HG03159 (cell line): ENCODE results near the gene ADAM11.
"Not testable (repeated sequence)": the region's sequence is repeated elsewhere in the genome, so short reads cannot be mapped to it uniquely, and the experiment has no call there.

ENCODE experiments used
- ATAC-seq: cut with Tn5 transposase; IDR thresholded peaks from one replicate; pipeline ENCODE4 v1.9.1; 2021; ENCODE audit warnings: mild to moderate bottlenecking, moderate library complexity; ENCODE audit not compliant: unreplicated experiment

The ADAM11 gene

DNA sequence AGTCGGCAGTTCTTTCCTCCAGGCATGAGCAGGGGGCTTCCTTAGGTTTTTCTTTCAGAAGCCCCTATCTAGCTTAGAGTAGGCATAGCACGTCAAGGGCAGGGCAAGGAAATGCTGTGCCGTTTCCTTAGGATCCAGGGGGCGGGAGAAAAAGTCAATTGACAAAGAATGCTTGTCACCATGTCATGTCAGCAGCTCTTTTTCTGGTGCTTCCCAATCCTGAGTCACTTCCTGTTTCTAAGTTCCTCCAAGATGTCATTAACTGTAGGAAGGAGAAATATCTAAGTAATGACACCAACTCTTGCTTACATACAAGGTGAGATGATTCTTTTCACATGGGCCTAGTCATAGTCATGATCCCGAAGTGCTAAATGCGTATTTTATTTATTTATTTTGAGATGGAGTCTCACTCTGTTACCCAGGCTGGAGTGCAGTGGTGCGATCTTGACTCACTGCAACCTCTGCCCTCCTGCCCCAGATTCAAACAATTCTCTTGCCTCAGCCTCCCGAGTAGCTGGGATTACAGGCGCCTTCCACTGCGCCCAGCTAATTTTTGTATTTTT is 36.1 kb downstream of the ADAM11 start:
- ATAC-seq, result no peak

DNA sequence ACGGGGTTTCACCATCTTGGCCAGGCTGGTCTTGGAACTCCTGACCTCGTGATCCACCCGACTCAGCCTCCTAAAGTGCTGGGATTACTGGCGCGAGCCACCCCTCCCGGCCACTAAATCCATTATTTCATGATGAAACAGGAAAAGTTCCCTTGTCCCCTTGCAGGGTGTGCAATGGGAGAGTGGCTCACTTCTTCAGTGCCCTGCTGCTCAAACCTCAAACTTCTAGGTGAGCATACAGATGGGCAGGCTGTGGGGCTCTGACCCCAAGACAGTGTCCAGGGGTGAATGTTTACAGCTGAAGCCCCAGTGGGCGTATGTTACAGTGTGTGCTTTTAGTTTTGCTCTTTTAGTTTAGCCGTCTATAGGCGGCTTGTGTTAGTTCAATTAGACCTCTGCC is 36.6 kb downstream of the ADAM11 start:
- ATAC-seq, result no peak

DNA sequence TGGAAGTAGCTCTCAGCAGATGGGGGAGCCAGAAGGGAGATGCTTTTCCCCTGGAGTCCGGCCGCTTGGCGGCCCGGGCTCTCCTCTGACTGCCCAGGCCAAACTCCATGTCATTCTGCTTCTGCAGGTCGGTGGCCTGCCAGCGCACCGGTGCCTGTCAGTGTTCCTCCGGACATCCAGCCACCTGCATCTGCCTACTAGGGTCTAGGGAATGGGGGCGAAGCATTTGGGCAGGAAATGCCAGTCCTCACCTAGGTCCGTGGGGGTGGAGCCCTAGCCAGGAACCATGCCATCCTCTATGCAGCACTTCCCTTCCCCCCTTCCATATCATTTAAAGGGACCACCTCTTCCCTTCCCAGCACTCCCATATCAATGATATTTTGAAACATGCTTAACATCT is 37.1 kb downstream of the ADAM11 start:
- no peak for ATAC-seq

DNA sequence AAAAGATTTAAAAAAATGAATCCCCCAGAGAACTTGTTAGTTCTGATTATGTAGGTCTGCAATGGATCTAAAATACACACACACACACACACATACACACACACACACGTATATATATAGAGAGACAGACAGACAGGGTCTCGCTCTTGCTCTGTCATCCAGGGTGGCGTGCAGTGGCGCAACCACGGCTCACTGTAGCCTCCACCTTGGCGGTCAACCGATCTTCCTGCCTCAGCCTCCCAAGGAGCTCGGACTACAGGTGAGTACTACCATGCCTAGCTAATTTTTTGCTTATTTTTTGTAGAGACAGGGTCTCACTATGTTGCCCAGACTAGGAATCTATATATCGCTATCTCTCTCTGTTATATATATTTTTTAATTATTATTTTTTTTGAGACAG is 37.9 kb downstream of the ADAM11 start:
- ATAC-seq, result no peak

DNA sequence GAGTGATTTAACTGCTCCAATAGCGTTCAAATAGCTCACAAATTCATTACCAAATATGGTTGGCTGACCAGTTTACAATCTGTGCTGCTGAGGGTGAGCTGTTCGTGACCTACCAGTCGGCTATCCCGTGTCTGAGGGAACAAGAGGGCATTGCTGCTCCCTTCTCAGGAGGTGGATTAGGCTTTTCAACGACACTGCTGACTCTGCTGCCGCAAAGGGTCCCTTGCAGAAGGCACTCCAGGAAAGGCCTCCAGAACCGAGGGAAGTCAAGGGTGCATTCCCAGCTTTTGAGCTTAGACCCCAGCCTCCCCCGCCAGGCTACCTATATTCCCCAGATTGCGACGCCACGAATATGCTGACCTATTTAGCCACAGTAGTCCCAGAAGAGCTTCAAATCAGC is 39.0 kb downstream of the ADAM11 start:
- no peak for ATAC-seq

DNA sequence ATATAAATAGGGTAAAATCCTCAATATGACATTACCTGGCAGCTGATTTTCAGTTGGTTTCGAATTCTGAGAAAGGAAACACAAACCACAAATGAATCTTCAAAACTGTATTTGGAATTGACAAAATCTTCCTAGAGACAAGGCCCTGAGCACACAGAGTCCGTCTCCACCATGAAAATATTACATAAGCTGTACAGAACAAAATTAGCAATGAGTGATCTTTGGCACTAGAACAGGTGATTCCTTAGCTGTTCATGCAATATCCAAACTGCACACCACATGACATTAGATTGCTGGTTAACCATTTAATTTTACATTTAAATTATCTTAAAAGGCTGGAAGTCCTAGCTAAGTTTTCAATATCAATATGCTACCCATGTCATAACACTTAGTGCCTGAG is 39.6 kb downstream of the ADAM11 start:
- no peak for ATAC-seq

DNA sequence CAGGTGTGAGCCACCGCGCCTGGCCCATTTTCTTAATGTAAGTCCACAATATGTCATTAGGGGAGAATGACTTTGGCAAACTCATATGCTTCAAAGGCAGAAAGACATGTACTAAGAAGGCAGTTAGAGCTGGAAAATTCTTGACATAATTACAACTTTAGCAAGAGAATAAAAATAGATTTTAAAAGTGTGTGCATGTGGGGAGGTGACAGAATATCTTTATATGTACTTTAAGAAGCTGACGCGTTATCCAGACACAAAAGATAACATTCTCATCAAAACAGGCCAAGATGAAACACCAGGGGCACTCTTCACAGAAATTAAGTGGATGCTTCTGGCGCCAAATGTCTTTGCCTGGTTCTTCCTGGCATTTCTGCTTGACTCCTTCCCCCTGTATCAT is 43.1 kb downstream of the ADAM11 start:
- no peak for ATAC-seq

DNA sequence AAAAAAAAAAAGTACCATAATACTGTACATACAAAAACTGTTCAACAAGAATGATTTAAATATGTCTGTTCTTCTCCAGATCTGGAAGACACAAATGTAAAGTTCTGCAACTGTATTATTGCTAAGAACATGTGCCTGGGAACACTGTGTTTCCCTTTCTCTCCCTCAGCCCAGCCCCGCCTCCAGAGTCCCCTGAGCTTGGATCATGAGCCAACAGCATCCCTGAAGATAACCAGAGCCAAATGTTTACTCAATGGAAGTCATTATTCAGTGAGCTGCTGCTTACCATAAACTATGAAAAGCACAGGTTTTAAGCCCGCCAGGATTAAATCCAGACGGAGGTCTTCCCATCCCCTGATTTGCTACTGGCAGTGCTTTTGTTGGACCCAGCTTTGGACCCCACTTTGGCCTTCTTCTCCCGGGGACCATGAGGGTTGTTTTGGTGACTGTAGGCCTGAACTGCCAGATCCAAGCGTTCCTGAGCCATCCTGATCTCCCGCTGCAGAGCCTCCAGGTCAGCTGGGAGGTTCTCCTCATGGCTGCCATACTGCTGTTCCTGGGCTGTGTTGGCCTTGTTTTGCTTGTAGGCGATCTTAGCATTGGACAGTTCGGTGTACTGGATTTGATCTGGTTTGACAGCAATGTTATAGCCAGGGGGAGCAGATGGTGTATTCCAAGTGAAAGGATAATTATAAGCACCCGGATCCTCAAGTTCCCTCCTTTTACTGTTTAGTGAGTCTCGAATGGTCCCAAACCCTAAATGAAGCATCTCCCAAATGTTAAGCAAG is 45.7 kb downstream of the ADAM11 start:
- ATAC-seq, result no peak

DNA sequence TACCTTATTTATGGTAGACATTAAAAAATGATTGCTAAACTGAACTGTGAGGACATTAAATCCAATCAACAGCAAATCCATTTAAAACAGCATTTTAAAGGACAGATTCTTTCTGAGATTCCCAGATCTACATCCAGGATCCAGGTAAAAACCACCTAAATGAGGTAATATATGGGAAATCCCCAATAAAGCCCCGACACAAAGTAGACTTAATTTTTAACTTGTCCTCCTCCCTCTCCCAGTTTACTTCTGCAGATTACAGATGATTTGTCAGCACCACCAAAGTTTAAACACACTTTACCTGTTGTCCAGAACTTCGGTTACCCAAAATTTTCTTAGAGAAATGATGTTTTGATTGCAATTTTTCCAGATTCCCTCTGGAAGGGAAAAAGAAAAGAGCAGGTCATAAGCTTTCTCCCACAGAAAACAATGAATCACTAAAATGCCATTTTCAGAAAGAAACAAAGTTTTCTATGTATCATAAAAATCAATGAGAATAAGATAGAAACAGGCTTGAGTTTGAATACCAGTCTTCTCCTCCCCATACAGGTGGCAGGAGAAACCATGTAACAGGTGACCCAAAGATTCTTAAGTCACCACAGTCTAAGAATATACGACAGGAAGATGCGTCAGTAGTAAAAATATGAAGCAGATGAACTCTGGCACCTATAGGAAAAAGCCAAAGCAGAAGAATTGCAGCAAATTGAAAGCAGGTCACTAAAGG is 48.5 kb downstream of the ADAM11 start:
- ATAC-seq, result no peak

DNA sequence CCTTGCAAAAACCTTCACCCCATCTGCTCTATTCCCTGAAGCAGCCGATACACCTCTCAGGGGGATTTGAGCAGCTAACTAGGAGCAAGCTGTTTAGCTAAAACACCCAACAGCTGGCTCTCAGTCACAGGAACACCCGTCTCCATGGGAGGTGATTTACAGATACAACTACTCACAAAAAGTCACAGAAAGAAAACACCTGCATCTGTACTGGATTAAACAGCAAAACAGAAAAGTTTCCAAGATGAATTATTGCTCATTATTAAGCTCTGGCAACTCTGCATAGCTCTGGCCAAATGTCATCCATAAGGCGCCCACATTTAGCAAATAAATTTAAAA is 49.0 kb downstream of the ADAM11 start:
- no peak for ATAC-seq

DNA sequence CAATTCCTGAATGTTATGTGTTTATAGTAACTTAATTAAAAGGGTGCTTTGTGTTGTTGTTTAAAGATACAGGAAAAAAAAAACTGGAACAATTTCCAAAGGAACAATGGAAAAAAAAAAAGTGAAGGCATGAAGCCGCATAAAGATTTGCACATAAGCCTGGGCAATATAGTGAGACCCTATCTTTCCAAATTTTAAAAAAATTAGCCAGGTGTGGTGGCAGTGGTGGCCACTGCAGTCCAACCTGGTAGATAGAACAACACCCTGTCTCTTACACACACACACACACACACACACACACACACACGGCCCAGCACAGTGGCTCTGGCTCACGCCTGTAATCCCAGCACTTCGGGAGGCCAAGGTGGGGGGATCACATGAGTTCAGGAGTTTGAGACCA is 49.4 kb downstream of the ADAM11 start:
- no peak for ATAC-seq

DNA sequence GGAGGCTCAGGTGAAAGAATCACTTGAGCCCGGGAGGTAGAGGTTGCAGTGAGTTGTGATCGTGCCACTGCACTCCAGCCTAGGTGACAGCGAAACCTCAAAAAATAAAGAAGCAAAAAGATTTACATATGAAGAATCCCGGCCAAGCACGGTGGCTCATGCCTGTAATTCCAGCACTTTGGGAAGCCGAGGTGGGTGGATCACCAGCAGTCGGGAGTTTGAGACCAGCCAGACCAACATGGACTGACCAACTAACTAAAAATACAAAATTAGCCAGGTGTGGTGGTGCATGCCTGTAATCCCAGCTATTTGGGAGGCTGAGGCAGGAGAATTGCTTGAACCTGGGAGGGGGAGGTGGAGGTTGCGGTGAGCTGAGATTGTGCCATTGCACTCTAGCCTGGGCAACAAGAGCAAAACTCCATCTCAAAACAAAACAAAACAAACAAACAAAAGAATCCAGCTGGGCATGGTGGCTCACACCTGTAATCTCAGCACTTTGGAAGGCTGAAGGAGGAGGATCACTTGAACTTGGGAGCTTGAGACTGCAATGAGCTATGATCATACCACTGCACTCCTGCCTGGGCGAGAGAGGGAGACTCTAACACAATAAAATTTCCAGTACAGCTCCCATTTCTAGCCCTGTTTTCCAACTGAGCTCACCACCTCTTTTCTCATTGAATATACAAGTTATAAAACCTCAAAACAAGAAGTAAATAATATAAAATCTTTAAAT is 50.0 kb downstream of the ADAM11 start:
- not testable (repeated sequence) for ATAC-seq

DNA sequence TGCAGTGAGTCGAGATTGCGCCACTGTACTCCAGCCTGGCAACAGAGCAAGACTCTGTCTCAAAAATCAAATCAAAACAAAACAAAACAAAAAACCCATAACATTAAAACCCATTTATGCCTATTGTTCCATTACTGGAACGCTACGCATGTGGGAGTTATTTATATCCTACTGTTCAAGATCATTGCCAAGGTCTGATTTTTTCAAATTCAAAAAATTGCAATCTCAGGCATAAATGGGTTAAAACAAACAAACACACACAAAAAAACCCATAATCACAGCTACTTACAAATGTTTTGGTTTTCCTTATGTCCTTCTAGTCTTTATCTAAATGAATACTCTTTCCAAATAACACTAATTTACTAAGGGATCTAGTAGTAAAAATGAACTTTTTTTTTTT is 53.5 kb downstream of the ADAM11 start:
- ATAC-seq, result no peak

DNA sequence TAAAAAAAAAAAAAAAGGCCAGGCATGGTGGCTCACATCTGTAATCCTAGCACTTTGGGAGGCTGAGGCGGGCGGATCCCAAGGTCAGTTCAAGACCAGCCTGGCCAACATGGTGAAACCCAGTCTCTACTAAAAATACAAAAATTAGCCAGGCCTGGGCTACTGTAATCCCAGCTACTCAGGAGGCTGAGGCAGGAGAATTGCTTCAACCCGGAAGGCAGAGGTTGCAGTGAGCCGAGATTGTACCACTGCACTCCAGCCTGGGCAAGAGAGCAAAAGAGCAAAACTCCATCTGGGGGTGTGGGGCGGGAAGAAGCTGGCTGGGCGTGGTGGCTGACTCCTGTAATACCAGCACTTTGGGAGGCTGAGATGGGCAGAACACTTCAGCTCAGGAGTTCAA is 59.7 kb downstream of the ADAM11 start:
- ATAC-seq, result not testable (repeated sequence)

DNA sequence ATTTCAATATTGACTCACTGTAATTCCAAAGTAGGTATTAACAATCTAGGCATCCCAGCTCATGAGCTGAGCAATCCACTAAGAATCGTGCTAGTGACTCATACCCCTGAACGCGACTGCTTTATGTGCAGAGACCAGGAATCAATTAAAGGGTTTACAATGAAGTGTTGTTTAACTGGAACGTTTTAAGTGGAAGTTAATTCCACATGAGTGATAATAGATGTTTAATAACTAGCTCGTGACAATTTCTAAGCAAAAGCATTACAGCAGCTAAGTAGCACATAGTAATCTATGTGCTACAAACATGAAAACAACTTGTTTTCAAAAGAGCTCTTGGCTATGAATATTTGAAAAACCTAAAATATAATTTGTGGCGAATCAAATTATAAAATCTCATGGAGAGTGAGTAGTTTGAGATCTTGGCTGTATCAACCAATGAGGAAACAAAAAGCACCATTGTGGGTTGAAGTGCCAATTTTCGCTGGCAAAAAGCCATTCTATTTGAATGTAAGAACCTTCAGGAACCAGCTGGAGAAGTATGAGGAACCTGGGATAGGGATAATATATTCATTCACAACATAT is 61.9 kb downstream of the ADAM11 start:
- ATAC-seq, result no peak

DNA sequence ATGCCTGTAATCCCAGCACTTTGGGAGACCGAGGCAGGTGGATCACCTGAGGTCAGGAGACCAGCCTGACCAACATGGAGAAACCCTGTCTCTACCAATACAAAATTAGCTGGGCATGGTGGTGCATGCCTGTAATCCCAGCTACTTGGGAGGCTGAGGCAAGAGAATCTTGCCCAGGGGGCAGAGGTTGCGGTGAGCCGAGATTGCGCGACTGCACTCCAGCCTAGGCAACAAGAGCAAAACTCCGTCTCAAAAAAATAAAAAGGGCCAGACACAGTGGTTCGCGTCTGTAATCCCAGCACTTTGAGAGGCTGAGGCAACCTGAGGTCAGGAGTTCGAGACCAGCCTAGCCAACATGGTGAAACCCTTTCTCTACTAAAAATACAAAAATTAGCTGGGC is 66.4 kb downstream of the ADAM11 start:
- ATAC-seq, result not testable (repeated sequence)

DNA sequence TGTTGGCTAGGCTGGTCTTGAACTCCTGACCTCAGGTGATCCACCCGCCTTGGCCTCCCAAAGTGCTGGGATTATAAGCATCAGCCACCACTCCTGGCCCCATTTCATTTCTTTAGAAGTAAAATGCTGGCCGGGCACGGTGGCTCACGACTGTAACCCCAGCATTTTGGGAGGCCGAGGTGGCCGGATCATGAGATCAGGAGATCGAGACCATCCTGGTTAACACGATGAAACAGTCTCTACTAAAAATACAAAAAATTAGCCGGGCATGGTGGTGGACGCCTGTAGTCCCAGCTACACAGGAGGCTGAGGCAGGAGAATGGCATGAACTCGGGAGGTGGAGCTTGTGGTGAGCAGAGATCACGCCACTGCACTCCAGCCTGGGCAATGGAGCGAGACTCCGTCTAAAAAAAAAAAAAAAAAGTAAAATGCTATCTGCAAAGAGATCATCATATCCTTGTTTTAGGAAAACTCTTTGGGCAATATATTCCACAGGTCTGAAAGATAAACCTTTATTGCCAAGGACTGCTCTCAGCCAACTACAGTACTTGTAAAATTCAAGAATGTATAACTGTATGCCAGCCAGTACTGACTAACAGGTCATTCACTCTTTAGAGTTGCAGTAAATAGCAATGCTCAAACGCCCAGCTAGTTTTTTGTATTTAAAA is 67.5 kb downstream of the ADAM11 start:
- no peak for ATAC-seq

DNA sequence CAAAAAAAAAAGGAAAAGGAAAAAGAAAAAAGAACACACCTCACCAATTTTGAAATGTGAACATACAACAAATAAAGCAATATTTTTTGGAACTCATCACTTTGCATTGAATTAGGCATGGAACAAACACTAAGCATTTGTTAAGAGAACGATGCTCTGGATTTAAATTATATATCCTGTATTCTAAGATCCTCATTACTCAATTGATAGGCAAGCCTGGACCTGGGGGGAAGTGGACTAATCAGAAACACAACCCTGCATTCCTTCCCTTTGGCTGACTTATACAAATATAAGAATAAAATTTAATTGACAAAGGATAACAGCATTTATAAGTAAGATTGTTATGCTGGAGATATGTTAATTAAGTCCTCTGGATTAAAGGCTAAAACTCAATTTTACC is 69.1 kb downstream of the ADAM11 start:
- no peak for ATAC-seq

DNA sequence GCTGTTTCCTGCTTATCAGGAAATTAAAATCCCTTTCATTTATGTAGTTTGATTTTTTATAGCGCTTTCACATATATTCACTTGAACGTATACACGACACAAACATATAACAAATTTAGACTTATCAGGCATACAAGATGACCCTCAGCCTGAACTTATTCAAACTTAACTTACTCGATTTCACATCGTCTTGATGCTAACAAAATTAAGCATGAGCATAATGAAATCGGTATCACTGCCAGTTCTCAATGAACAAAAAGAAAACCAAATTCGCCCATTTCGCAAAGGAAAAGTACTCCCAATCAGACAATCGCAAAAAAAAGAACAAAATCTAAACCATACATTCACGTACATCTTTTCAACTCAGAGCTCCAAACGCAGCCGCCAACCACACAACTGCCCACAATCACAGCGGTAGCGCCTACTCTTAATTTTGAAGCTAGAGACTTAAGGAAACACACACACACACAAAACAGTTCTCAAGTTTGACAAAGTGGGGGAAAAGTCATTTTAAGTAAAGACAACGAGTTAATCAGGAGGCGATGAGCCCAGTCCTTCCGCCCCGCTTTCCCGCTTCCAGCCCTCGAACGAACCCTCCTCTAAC is 70.2 kb downstream of the ADAM11 start:
- no peak for ATAC-seq
